Activated naive CD4-positive, alpha-beta T cell treated with anti-CD3 and anti-CD28 coated beads, Interleukin-2, amount 50 U/mL, for 16 hours (primary cell): ENCODE measurements around the gene HMCN2.
"Not testable (repeated sequence)": the region's sequence is repeated elsewhere in the genome, so short reads cannot be mapped to it uniquely, and the experiment has no call there.

ENCODE experiments used
- DNase-seq: peaks from one replicate; pipeline ENCODE4 v3.0.0-alpha.2; 2020

Gene HMCN2

DNA sequence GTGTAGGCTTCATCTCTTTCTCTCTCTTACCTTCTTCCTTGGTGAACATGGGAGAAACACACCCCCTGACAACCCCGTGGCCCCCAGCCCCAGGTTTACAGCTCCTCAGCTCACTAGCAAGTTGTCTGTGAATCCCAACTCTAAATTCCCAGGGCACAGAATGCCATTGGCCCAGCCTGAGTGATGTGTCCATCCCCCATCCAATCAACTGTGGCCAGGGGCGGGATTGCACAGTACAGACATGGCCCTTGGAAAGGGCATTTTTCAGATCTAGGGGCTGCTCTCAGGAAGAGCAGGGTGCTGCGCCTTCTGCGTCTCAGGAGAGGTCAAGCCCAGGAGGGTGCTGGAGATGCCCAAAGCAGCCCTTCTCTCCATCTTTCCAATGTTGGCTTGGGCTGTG lies 131.0 kb downstream of the HMCN2 start:
- DNase-seq: no peak

- DNase-seq: no peak
Observed at GRCh38 chr9:130398487-130399240, 133.1 kb downstream of the HMCN2 start.

DNA sequence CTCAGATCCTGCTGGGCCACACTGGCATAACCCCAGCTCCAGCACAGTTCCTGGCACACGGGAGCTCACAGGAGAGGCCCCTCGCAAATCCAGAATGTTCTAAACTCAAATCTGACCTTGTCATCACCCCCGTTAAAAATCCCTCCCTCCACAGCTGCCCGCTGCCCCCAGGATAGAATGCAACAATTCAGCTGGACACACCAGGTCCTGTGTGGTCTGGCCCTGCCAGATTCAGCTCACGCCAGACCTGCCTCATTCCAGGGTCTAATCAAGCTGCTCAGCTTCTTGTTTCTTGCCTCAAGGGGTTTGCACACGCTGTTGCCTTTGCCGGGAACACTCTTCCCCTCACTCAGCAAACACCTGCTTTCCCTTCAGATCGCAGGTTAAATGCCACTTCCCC lies 134.2 kb downstream of the HMCN2 start:
- DNase-seq: no peak

DNA sequence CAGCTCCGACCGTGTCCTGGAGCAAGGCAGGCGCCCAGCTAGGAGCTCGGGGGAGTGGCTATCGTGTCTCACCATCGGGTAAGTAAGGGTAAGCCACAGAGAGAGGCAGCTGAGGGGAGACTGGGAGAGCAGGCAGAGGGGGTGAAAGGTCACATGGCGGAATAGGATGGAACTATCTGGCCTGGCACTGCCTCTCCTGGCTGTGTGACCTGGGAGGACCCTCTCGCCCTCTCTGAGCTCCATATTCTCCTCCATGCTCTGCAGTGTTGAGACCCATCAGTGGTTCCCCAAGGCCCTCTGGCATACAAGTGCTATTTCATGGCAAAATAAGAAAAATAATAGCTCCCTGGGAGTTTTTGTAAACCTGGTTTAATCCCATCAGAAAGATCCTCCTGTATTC lies 135.3 kb downstream of the HMCN2 start:
- DNase-seq: no peak

DNA sequence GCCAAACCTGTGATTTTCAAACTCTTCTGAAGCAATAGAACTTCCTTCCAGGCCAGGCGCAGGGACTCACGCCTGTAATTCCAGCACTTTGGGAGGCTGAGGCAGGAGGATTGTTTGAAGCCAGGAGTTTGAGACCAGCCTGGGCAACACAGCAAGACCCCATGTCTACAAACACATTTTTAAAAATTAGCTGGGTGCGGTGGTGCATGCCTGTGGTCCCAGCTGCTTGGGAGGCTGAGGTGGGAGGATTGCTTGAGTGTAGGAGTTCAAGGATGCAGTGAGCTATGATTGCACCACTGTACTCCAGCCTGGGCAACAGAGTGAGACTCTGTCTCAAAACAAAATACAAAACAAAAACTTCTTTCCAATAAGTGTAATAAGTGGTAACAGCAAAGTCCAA lies 136.2 kb downstream of the HMCN2 start:
- DNase-seq: not testable (repeated sequence)

- DNase-seq: no peak
Observed at GRCh38 chr9:130402243-130402642, 136.7 kb downstream of the HMCN2 start.

- no peak for DNase-seq
Observed at GRCh38 chr9:130402645-130403440, 137.3 kb downstream of the HMCN2 start.

DNA sequence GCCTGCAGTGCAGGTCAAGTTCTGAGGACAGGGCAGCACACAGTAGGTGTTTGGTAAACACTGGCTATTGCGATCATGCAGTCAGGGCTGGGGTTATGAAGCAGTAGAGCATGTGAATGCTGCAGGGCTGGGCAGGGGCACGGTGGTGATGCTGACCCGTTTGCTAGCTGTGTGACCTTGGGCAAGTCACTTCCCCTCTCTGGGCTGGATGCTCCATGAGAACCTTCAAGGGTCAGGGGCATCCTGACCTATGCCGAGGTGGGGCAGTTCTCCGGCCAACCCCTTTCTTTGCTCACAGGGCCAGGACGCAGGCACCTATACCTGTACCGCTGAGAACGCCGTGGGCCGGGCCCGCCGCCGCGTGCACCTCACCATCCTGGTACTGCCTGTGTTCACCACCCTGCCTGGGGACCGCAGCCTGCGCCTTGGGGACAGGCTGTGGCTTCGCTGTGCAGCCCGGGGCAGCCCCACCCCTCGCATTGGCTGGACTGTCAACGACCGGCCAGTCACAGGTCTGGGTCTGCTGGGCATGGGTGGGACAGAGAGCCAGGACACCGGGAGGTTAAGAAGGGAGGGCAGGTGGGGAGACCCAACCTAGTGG lies 140.2 kb downstream of the HMCN2 start:
- DNase-seq: no peak

DNA sequence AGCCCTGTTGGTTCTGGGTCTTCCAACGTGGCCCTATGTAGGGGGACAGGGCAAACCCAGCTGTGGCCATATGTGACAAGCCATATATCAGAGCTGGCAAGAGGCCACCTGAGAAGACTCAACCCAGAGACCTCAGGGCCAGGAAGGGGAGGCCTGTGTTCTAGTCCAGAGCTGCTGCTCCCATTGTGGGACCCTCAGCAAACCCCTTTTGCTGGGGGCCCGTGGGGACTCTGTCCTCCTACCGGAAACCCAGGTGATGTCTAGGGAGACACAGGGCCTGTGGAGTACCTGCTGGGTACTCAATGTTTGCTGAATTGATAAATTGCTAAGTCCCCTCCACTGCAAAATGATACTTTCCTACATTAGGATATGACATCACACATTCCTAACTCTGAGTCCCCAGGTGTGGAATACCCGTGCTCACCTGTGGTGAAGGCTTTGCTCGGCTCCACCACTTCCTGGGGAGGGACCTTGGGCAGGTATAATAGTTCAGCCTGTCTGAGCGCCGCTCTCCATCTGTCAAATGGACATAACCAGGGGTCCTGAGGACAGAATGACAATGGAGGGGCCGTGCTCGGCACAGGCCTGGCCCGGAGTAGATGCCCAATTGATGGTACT lies 140.8 kb downstream of the HMCN2 start:
- no peak for DNase-seq

GRCh38 chr9:130407916-130408663 lies 142.5 kb downstream of the HMCN2 start:
- DNase-seq: no peak

GRCh38 chr9:130408669-130409068 lies 143.1 kb downstream of the HMCN2 start:
- DNase-seq: no peak

DNA sequence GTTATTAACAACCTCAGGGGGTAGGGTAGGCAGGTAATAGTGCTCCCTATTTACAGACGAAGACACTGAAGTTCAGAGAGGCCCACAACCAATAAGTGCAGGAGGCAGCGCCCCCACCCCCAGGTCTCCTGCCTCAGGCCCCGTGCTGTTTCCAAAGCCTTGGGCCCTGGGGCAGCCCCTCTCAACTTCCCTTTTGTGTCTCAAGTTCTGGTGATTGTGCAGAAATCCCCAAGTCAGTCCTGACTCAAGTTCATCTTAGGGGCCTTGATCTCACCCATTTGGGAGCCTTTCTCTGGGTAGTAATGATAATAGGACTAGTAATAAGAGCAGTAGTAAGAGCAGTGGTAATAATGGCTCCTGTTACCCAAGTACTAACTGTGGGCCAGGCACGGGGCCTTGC lies 143.7 kb downstream of the HMCN2 start:
- no peak for DNase-seq

- no peak for DNase-seq
Observed at GRCh38 chr9:130410443-130410842, 144.9 kb downstream of the HMCN2 start.

DNA sequence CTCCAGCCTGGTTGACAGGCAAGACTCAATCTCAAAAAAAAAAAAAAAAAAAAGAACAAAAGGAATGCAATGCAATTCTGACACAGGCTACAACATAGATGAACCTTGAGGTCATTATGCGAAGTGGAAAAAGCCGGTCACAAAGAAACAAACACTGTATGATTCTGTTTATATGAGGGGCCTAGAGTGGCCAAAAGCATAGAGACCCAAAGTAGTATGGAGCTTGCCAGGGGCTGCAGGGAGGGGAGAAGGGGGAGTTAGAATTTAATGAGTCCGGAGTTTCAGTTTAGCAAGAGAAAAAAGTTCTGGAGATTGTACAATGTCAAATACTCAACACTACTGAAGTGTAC lies 146.0 kb downstream of the HMCN2 start:
- no peak for DNase-seq

DNA sequence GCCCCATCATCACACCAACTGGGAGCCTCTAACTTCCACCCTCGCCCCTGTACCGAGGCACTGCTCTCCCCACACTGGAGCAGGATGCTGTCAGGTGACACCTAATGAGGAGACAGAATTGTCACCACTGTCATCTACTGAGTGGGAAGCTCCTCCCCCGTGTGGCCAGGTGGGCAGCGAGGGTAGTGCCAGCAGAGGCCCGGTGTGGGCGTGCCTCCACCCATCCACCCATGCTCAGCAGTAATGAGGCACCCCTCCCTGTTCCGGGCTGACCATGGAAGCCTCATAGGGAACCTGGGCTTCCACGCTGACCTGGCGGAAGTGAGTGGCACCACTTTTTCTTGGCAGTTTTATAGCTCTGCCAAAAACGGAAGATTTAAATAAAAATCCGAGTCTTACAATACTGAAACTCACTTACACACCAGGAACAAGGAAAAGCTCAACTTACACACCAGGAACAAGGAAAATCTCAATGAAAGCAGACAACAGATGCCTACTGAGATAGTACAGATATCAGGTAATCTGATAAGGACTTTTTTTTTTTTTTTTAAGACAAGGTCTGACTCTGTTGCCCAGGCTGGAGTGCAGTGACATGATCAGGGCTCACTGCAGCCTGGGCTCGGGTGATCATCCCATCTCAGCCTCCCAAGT lies 148.6 kb downstream of the HMCN2 start:
- no peak for DNase-seq

- no peak for DNase-seq
Observed at GRCh38 chr9:130414910-130415746, 149.6 kb downstream of the HMCN2 start.

GRCh38 chr9:130417602-130418001 lies 152.0 kb downstream of the HMCN2 start:
- DNase-seq: no peak

- no peak for DNase-seq
Observed at GRCh38 chr9:130418776-130419175, 153.2 kb downstream of the HMCN2 start.

GRCh38 chr9:130419521-130420035 lies 154.0 kb downstream of the HMCN2 start:
- DNase-seq: no peak

GRCh38 chr9:130421154-130421801 lies 155.7 kb downstream of the HMCN2 start:
- no peak for DNase-seq
